Endothelial cell of umbilical vein (primary cell): ENCODE results near the gene ATXN1.
"Not testable (repeated sequence)": the region's sequence is repeated elsewhere in the genome, so short reads cannot be mapped to it uniquely, and the experiment has no call there.

Source experiments
- CTCF ChIP-seq, 2 donors: IDR thresholded peaks; 1 replicate in 1 of 2; 2 replicates in 1 of 2; pipeline ENCODE4 v1.5.1; 2011; ENCODE audit warnings: low read length in 2 of 2, mild to moderate bottlenecking in 2 of 2, moderate library complexity in 2 of 2, control low read depth in 1 of 2, inconsistent platforms in 1 of 2, low read depth in 1 of 2; ENCODE audit not compliant: insufficient read depth in 1 of 2; ENCODE audit errors: extremely low read depth in 1 of 2
- POLR2A ChIP-seq: IDR thresholded peaks from 2 replicates; pipeline ENCODE4 v1.6.1; 2012; ENCODE audit warnings: low read depth, mild to moderate bottlenecking, control low read depth, low read length

- TF ChIP-seq POLR2A; CTCF (IDR thresholded peaks at IDR 0.05; ENCODE audit: extremely low read depth in 1 of 2, insufficient read depth in 1 of 2, low read depth in 1 of 2, low read length in 2 of 2): not testable (repeated sequence)
Observed at GRCh38 chr6:16262773-16263172, 498.5 kb downstream of the ATXN1 start.
